Stimulated activated naive CD8-positive, alpha-beta T cell treated with anti-CD3 and anti-CD28 coated beads, Interleukin-15, amount 100 ng/mL, for 72 hours (primary cell): ENCODE measurements around the gene SLK.
A peak's percentile ranks its signal among the peaks of the same experiment; 100 is the strongest.

Experiments
- ATAC-seq: fragments of 150-1000 bp; cut with Tn5 transposase; 2 replicates; pipeline ENCODE4 v1.10.0; 2021; ENCODE audit warnings: mild to moderate bottlenecking, moderate library complexity
- DNase-seq, 2 donors: peaks; one replicate each; pipeline ENCODE4 v3.0.0; 2021 to 2022
- H3K27ac Mint-ChIP-seq, 2 donors: one replicate each; pipeline ENCODE4 v1.8.0; 2022; ENCODE audit warnings: mild to moderate bottlenecking in 2 of 2, mixed read lengths in 2 of 2, moderate library complexity in 2 of 2
- H3K27me3 Mint-ChIP-seq: one replicate; pipeline ENCODE4 v1.8.0; 2022; ENCODE audit warnings: mixed read lengths
- H3K4me1 Mint-ChIP-seq: one replicate; pipeline ENCODE4 v1.8.0; 2022; ENCODE audit warnings: mild to moderate bottlenecking, mixed read lengths
- H3K4me3 Mint-ChIP-seq, 2 donors: one replicate each; pipeline ENCODE4 v1.8.0; 2022; ENCODE audit warnings: mild to moderate bottlenecking in 2 of 2, mixed read lengths in 2 of 2, moderate library complexity in 1 of 2
- H3K9me3 Mint-ChIP-seq, 2 donors: one replicate each; pipeline ENCODE4 v1.8.0; 2022; ENCODE audit warnings: mixed read lengths in 2 of 2

SLK gene

GRCh38 chr10:104069613-104070012 lies 102.7 kb downstream of the SLK start:
- Mint-ChIP-seq H3K27ac (no peak overlapping the region), H3K27me3 (no peaks in the 10 kb centered on the region), H3K4me1 (no peaks in the 10 kb centered on the region), H3K9me3 (no peaks in the 10 kb centered on the region), H3K4me3 (no peak overlapping the region)
- ATAC-seq, result no peak
- DNase-seq, result no peak

DNA sequence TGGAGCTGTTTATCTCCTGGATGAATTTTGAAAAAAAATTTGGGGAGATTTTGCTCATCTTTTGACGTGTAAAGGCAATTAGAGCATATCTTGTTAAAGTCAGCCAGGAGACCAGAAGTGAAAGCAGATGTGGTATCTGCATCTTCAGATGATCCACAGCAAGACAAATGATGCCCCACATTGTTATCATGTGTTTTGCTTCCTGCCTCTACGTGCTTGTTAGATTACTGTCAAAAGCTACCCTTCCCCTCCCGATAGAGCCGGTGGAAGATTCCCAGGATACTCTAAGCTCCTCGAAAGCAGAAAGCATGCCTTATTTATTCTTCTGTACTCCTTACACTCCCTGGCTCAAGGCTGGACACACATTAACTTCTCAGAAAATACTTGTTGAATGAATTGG lies 105.8 kb downstream of the SLK start:
- ATAC-seq, result no peak

DNA sequence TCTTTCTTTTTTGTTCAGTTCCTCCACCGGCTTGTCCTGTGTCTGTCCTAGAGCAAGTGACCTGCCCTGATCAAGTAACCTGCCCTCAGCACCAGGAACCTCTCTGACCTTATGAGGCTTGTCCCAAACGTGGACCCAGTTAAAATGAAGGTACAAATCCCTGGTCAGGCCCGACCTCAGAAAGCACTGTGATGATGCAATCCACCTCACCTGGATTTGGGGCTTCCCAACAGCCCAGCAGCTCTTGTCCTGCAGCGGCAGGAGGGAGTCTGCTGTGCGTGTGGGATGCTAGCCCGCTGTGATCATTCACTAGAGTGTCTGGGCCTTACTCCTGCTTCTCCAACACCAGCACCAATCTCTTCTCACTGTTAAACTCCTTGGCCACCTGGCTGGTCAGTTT lies 107.6 kb downstream of the SLK start:
- Mint-ChIP-seq H3K27me3 (no peaks in the 10 kb centered on the region), H3K27ac (no peak overlapping the region), H3K4me3 (no peak overlapping the region), H3K9me3 (no peaks in the 10 kb centered on the region), H3K4me1 (no peaks in the 10 kb centered on the region)
- DNase-seq, result no peak
- ATAC-seq, result no peak

More for the DNA sequence above, 105.8 kb downstream of the SLK start:
- Mint-ChIP-seq H3K4me1 (no peaks in the 10 kb centered on the region), H3K9me3 (no peaks in the 10 kb centered on the region), H3K27me3 (no peaks in the 10 kb centered on the region), H3K27ac (no peak overlapping the region), H3K4me3 (no peak overlapping the region)
- DNase-seq, result no peak

DNA sequence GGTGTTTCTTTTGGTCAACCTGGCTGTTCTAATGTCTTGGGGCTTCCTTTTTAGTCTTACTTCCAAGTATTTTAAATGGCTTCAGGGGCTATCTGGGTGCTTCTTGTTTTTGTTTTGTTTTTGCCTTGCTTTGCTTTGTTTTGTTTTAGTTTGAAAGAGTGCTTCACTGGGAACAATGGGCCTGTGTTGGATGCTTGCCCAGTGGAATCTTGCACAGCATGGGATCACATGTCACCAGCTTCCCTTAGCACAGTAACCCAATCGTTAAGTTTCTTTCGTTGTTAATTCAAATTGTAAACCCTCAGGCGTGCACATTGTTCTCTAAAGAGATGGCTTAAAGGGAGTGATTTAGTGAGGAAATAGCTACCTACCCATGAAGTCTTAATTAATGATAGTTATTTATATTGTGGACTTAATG lies 109.8 kb downstream of the SLK start:
- H3K27ac Mint-ChIP-seq, result no peak overlapping the region
- no peak overlapping the region for H3K4me3 Mint-ChIP-seq
- H3K9me3 Mint-ChIP-seq, result no peaks in the 10 kb centered on the region
- DNase-seq (no peak), ATAC-seq (no peak)
- H3K4me1 Mint-ChIP-seq, result no peaks in the 10 kb centered on the region
- no peaks in the 10 kb centered on the region for H3K27me3 Mint-ChIP-seq

GRCh38 chr10:104077247-104077646 lies 110.3 kb downstream of the SLK start:
- ATAC-seq, result no peak
- no peak overlapping the region for H3K4me3 Mint-ChIP-seq

GRCh38 chr10:104077663-104078151 lies 110.8 kb downstream of the SLK start:
- Mint-ChIP-seq H3K9me3 (no peaks in the 10 kb centered on the region), H3K4me3 (no peak overlapping the region), H3K27me3 (no peaks in the 10 kb centered on the region), H3K27ac (peak overlapping the region in 1 of 2 donors; percentile 44), H3K4me1 (no peaks in the 10 kb centered on the region)
- ATAC-seq (no peak), DNase-seq (no peak)

More at GRCh38 chr10:104077247-104077646, 110.3 kb downstream of the SLK start:
- Mint-ChIP-seq H3K4me1 (no peaks in the 10 kb centered on the region), H3K9me3 (no peaks in the 10 kb centered on the region), H3K27me3 (no peaks in the 10 kb centered on the region), H3K27ac (no peak overlapping the region)
- no peak for DNase-seq
